ENCODE results near the gene NT5DC1.

NT5DC1 gene

GRCh38 chr6:116144605-116145004 is 44.0 kb downstream of the NT5DC1 start:
- no peak for FAIRE-seq

GRCh38 chr6:116145803-116146675 is 45.4 kb downstream of the NT5DC1 start:
- no peak for FAIRE-seq

GRCh38 chr6:116152620-116153019 is 52.0 kb downstream of the NT5DC1 start:
- FAIRE-seq, result no peak

- no peak for FAIRE-seq
These were observed 54.2 kb downstream of the NT5DC1 start for GRCh38 chr6:116154887-116155286.

- no peak for FAIRE-seq
These were observed 56.0 kb downstream of the NT5DC1 start for GRCh38 chr6:116156405-116157326.

GRCh38 chr6:116157391-116157790 is 56.7 kb downstream of the NT5DC1 start:
- no peak for FAIRE-seq

- no peak for FAIRE-seq
These were observed 58.0 kb downstream of the NT5DC1 start for GRCh38 chr6:116158641-116159040.

GRCh38 chr6:116159782-116160524 is 59.3 kb downstream of the NT5DC1 start:
- no peak for FAIRE-seq

- FAIRE-seq, result no peak
These were observed 64.9 kb downstream of the NT5DC1 start for GRCh38 chr6:116165596-116165995.

GRCh38 chr6:116166369-116166768 is 65.7 kb downstream of the NT5DC1 start:
- FAIRE-seq, result no peak

- FAIRE-seq, result no peak
These were observed 67.5 kb downstream of the NT5DC1 start for GRCh38 chr6:116168148-116168547.

- no peak for FAIRE-seq
These were observed 69.2 kb downstream of the NT5DC1 start for GRCh38 chr6:116169880-116170279.

- FAIRE-seq, result no peak
These were observed 69.9 kb downstream of the NT5DC1 start for GRCh38 chr6:116170358-116171057.

GRCh38 chr6:116173928-116174327 is 73.3 kb downstream of the NT5DC1 start:
- FAIRE-seq, result no peak

GRCh38 chr6:116175344-116175743 is 74.7 kb downstream of the NT5DC1 start:
- no peak for FAIRE-seq

GRCh38 chr6:116176596-116176995 is 75.9 kb downstream of the NT5DC1 start:
- no peak for FAIRE-seq

GRCh38 chr6:116180375-116180774 is 79.7 kb downstream of the NT5DC1 start:
- no peak for FAIRE-seq

GRCh38 chr6:116189472-116189871 is 88.8 kb downstream of the NT5DC1 start:
- no peak for FAIRE-seq

- no peak for FAIRE-seq
These were observed 89.9 kb downstream of the NT5DC1 start for GRCh38 chr6:116190550-116190949.

GRCh38 chr6:116191881-116192280 is 91.2 kb downstream of the NT5DC1 start:
- no peak for FAIRE-seq

- no peak for FAIRE-seq
These were observed 92.1 kb downstream of the NT5DC1 start for GRCh38 chr6:116192786-116193185.

GRCh38 chr6:116196841-116197240 is 96.2 kb downstream of the NT5DC1 start:
- FAIRE-seq, result no peak
